DOHH2 (cell line): Measurements from ENCODE around the gene BABAM2.

ENCODE experiments used
- H3F3A ChIP-seq: fragments of 200-600 bp; sonication (generic), shearing (Covaris generic); 2 replicates; pipeline ENCODE4 v1.6.0; 2016; ENCODE audit warnings: antibody characterized with exemption, mild to moderate bottlenecking; ENCODE audit not compliant: control insufficient read depth, insufficient read depth
- H3K27ac ChIP-seq: fragments of 200-600 bp; sonication (generic); 2 replicates; pipeline ENCODE4 v1.5.1; 2014; ENCODE audit warnings: low read depth, mild to moderate bottlenecking, low read length, moderate library complexity
- H3K27me3 ChIP-seq: fragments of 200-600 bp; sonication (generic); 2 replicates; pipeline ENCODE4 v1.6.1; 2014; ENCODE audit warnings: mild to moderate bottlenecking, low read length, mixed read lengths; ENCODE audit not compliant: control insufficient read depth
- H3K36me3 ChIP-seq: fragments of 200-600 bp; sonication (generic); 2 replicates; pipeline ENCODE4 v1.6.1; 2014; ENCODE audit warnings: mild to moderate bottlenecking, low read length, moderate library complexity, mixed read lengths; ENCODE audit not compliant: control insufficient read depth
- H3K4me1 ChIP-seq: fragments of 200-600 bp; sonication (generic); 2 replicates; pipeline ENCODE4 v1.6.1; 2014; ENCODE audit warnings: mild to moderate bottlenecking, low read length, mixed read lengths; ENCODE audit not compliant: control insufficient read depth
- H3K4me2 ChIP-seq: fragments of 200-600 bp; sonication (generic); 2 replicates; pipeline ENCODE4 v1.6.0; 2014; ENCODE audit warnings: mild to moderate bottlenecking, low read length, moderate library complexity
- H3K4me3 ChIP-seq: fragments of 200-600 bp; sonication (generic); 2 replicates; pipeline ENCODE4 v1.5.1; 2014; ENCODE audit warnings: mild to moderate bottlenecking, low read length, mixed read lengths
- H3K79me2 ChIP-seq: fragments of 200-600 bp; sonication (generic); 2 replicates; pipeline ENCODE4 v1.6.1; 2014; ENCODE audit warnings: mild to moderate bottlenecking, low read length, mixed read lengths; ENCODE audit not compliant: control insufficient read depth
- H3K9me2 ChIP-seq: fragments of 200-600 bp; sonication (generic); replicated peaks from 2 replicates; pipeline ENCODE4 v1.6.1; 2014; ENCODE audit warnings: mild to moderate bottlenecking, low read length, mixed read lengths; ENCODE audit not compliant: control insufficient read depth
- H3K9me3 ChIP-seq: fragments of 200-600 bp; sonication (generic); 2 replicates; pipeline ENCODE4 v1.6.1; 2014; ENCODE audit warnings: antibody characterized with exemption, low read length, mixed read lengths; ENCODE audit not compliant: control insufficient read depth, insufficient read depth
- H4K20me1 ChIP-seq: fragments of 200-600 bp; sonication (generic); 2 replicates; pipeline ENCODE4 v1.6.0; 2014; ENCODE audit warnings: low read depth, mild to moderate bottlenecking, antibody characterized with exemption, low read length, moderate library complexity; ENCODE audit not compliant: control insufficient read depth, insufficient read depth
- EZH2phosphoT487 ChIP-seq: fragments of 200-600 bp; sonication (generic); IDR thresholded peaks from 2 replicates; pipeline ENCODE4 v1.6.1; 2017; ENCODE audit warnings: borderline replicate concordance, mild to moderate bottlenecking, antibody characterized with exemption, low read length, moderate library complexity, mixed read lengths
- TF ChIP-seq, protein P1 (sequence below): fragments of 200-600 bp; sonication (generic); IDR thresholded peaks from one replicate; pipeline ENCODE4 v1.5.1; 2014; ENCODE audit warnings: antibody characterized with exemption, mild to moderate bottlenecking, low read depth, low read length; ENCODE audit not compliant: poor library complexity, severe bottlenecking

BABAM2 gene

DNA sequence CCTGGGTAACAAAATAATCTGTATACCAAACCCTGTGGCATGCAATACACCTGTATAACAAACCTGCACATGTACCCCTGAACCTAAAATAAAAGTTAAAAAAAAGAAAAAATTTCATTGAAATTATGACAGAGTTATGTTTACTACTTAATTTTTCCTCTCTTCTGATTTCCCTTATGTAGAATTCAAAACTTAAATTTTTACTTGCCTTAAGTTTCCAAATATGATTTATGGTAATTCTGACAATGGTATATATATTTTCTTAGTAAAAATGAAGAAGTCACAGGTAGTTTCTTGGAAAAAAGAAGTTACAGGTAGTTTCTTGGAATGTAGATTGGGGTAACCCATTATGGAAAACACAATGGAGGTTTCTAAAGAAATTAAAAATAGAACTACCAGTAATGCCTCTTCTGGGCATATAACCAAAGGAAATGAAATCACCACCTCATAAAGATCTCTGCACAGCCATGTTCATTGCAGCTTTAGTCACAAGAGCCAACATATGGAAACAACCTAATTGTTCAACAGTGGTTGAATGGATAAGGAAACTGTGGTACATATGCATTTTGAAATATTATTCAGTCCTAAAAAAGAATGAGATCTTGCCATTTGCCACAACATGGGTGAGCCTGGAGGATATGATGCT is 164.9 kb downstream of the BABAM2 start:
- H3K27me3 ChIP-seq = no peaks in the 10 kb centered on the region
- H3K9me2 ChIP-seq = no peaks in the 10 kb centered on the region
- no peak overlapping the region for H3K27ac ChIP-seq
- no peaks in the 10 kb centered on the region for H3K4me1 ChIP-seq
- no peaks in the 10 kb centered on the region for H3F3A ChIP-seq
- no peaks in the 10 kb centered on the region for H4K20me1 ChIP-seq
- no peaks in the 10 kb centered on the region for H3K36me3 ChIP-seq
- no peaks in the 10 kb centered on the region for H3K9me3 ChIP-seq
- no peak overlapping the region for H3K4me2 ChIP-seq
- H3K79me2 ChIP-seq = no peaks in the 10 kb centered on the region
- TF ChIP-seq, protein P1, sequence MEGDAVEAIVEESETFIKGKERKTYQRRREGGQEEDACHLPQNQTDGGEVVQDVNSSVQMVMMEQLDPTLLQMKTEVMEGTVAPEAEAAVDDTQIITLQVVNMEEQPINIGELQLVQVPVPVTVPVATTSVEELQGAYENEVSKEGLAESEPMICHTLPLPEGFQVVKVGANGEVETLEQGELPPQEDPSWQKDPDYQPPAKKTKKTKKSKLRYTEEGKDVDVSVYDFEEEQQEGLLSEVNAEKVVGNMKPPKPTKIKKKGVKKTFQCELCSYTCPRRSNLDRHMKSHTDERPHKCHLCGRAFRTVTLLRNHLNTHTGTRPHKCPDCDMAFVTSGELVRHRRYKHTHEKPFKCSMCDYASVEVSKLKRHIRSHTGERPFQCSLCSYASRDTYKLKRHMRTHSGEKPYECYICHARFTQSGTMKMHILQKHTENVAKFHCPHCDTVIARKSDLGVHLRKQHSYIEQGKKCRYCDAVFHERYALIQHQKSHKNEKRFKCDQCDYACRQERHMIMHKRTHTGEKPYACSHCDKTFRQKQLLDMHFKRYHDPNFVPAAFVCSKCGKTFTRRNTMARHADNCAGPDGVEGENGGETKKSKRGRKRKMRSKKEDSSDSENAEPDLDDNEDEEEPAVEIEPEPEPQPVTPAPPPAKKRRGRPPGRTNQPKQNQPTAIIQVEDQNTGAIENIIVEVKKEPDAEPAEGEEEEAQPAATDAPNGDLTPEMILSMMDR = no peak
- no peak for TF ChIP-seq EZH2phosphoT487
- no peak overlapping the region for H3K4me3 ChIP-seq

GRCh38 chr2:28058791-28059190 is 168.3 kb downstream of the BABAM2 start:
- Histone ChIP-seq H3F3A (no peaks in the 10 kb centered on the region), H3K4me1 (no peaks in the 10 kb centered on the region)
- TF ChIP-seq, protein P1 = no peak
- TF ChIP-seq EZH2phosphoT487 = no peak

GRCh38 chr2:28062867-28063266 is 172.3 kb downstream of the BABAM2 start:
- no peak overlapping the region for H3K4me2 ChIP-seq
- H3K79me2 ChIP-seq = no peaks in the 10 kb centered on the region
- H4K20me1 ChIP-seq = no peaks in the 10 kb centered on the region
- no peaks in the 10 kb centered on the region for H3K27me3 ChIP-seq
- TF ChIP-seq EZH2phosphoT487 = no peak
- TF ChIP-seq, protein P1 = no peak
- no peaks in the 10 kb centered on the region for H3K36me3 ChIP-seq
- no peak overlapping the region for H3K27ac ChIP-seq
- no peaks in the 10 kb centered on the region for H3F3A ChIP-seq
- no peaks in the 10 kb centered on the region for H3K9me3 ChIP-seq
- H3K4me1 ChIP-seq = no peaks in the 10 kb centered on the region
- H3K9me2 ChIP-seq = no peaks in the 10 kb centered on the region
- H3K4me3 ChIP-seq = no peak overlapping the region

More at GRCh38 chr2:28058791-28059190, 168.3 kb downstream of the BABAM2 start:
- Histone ChIP-seq H3K9me2 (no peaks in the 10 kb centered on the region), H3K4me2 (no peak overlapping the region), H3K79me2 (no peaks in the 10 kb centered on the region), H3K36me3 (no peaks in the 10 kb centered on the region), H3K4me3 (no peak overlapping the region), H4K20me1 (no peaks in the 10 kb centered on the region), H3K9me3 (no peaks in the 10 kb centered on the region), H3K27ac (no peak overlapping the region), H3K27me3 (no peaks in the 10 kb centered on the region)
